DND-41 (cell line): Measurements from ENCODE around the gene MMP28.

Experiments
- ATAC-seq: fragments of 200-7000 bp; cut with Tn5 transposase; 3 replicates; pipeline ENCODE4 v1.9.1; 2021; ENCODE audit warnings: low read depth; ENCODE audit not compliant: insufficient read depth
- DNase-seq: peaks from one replicate; pipeline ENCODE4 v3.0.0-alpha.2; 2020
- H2AFZ ChIP-seq: 2 replicates; pipeline ENCODE4 v1.6.0; 2012; ENCODE audit warnings: low read depth, low read length
- H3K27ac ChIP-seq: 2 replicates; pipeline ENCODE4 v1.5.1; 2012; ENCODE audit warnings: low read length, inconsistent platforms
- H3K27me3 ChIP-seq: fragments of 200-600 bp; sonication (generic); 2 replicates; pipeline ENCODE4 v1.6.0; 2012; ENCODE audit warnings: low read length, mild to moderate bottlenecking, inconsistent platforms; ENCODE audit not compliant: insufficient read depth, poor library complexity
- H3K36me3 ChIP-seq: 2 replicates; pipeline ENCODE4 v1.5.1; 2012; ENCODE audit warnings: low read length, inconsistent platforms; ENCODE audit not compliant: insufficient read depth
- H3K4me1 ChIP-seq: 2 replicates; pipeline ENCODE4 v1.5.1; 2012; ENCODE audit warnings: mild to moderate bottlenecking, low read length; ENCODE audit not compliant: insufficient read depth
- H3K4me2 ChIP-seq: 2 replicates; pipeline ENCODE4 v1.6.0; 2012; ENCODE audit warnings: mild to moderate bottlenecking, moderate library complexity, low read length, inconsistent platforms; ENCODE audit not compliant: insufficient read depth
- H3K4me3 ChIP-seq, 2 experiments: fragments of 200-600 bp in 1 of 2; shearing (Covaris generic) in 1 of 2; 2 replicates each; pipeline ENCODE4 v1.5.1; 2012 to 2016; ENCODE audit warnings: inconsistent platforms in 2 of 2, low read length in 2 of 2, mild to moderate bottlenecking in 2 of 2, low read depth in 1 of 2, moderate library complexity in 1 of 2
- H3K79me2 ChIP-seq: 2 replicates; pipeline ENCODE4 v1.6.0; 2012; ENCODE audit warnings: low read length, inconsistent platforms; ENCODE audit not compliant: insufficient read depth
- H3K9ac ChIP-seq: 2 replicates; pipeline ENCODE4 v1.6.0; 2012; ENCODE audit warnings: low read depth, mild to moderate bottlenecking, inconsistent platforms, low read length, moderate library complexity
- H3K9me3 ChIP-seq: 2 replicates; pipeline ENCODE4 v1.5.1; 2012; ENCODE audit warnings: low read length, moderate library complexity, mild to moderate bottlenecking, inconsistent platforms; ENCODE audit not compliant: insufficient read depth, severe bottlenecking
- H4K20me1 ChIP-seq: 2 replicates; pipeline ENCODE4 v1.6.0; 2012; ENCODE audit warnings: low read length; ENCODE audit not compliant: insufficient read depth
- EZH2 ChIP-seq: IDR thresholded peaks from 3 replicates; pipeline ENCODE4 v1.6.1; 2012; ENCODE audit warnings: borderline replicate concordance, low read depth, mild to moderate bottlenecking, moderate library complexity, low read length, inconsistent platforms; ENCODE audit not compliant: severe bottlenecking
- TF ChIP-seq, protein P1 (sequence below): IDR thresholded peaks from 2 replicates; pipeline ENCODE4 v1.5.1; 2012; ENCODE audit warnings: borderline replicate concordance, low read length, moderate library complexity, mild to moderate bottlenecking; ENCODE audit not compliant: poor library complexity, severe bottlenecking; ENCODE audit errors: extremely low read depth

The MMP28 gene

DNA sequence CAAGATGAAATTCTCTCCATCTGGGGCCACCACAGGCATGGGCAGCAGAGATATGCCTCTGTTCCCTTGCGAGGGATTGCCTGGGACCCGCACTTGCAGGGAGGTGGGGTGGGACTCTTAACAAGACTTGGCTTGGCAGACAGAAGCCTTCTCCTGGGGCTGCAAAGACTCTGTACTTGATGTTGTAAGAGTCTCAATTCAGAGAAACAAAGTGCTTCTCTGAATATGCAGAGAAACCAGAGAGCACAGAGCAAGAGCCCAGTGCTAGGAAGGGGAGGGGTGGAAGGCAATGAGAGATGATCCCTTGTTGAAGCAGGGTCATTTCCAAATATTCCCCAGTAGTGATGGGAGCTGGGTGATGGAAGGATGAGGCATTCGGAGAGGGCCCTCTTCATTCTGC lies 2.2 kb downstream of the MMP28 start:
- Histone ChIP-seq H3K4me1 (0 out of 2 replicates have a peak, but pooled peaks cover 3% of the 10 kb centered on the region), H3K27me3 (peaks cover 68% of the 10 kb centered on the region), H3K4me2 (no peak overlapping the region), H3K36me3 (no peaks in the 10 kb centered on the region), H3K9ac (no peak overlapping the region), H3K79me2 (no peaks in the 10 kb centered on the region), H3K27ac (no peak overlapping the region), H2AFZ (no peak overlapping the region), H3K4me3 (no peak overlapping the region), H3K9me3 (no peaks in the 10 kb centered on the region), H4K20me1 (no peaks in the 10 kb centered on the region)
- DNase-seq: no peak
- no peak for ATAC-seq
- TF ChIP-seq, protein P1, sequence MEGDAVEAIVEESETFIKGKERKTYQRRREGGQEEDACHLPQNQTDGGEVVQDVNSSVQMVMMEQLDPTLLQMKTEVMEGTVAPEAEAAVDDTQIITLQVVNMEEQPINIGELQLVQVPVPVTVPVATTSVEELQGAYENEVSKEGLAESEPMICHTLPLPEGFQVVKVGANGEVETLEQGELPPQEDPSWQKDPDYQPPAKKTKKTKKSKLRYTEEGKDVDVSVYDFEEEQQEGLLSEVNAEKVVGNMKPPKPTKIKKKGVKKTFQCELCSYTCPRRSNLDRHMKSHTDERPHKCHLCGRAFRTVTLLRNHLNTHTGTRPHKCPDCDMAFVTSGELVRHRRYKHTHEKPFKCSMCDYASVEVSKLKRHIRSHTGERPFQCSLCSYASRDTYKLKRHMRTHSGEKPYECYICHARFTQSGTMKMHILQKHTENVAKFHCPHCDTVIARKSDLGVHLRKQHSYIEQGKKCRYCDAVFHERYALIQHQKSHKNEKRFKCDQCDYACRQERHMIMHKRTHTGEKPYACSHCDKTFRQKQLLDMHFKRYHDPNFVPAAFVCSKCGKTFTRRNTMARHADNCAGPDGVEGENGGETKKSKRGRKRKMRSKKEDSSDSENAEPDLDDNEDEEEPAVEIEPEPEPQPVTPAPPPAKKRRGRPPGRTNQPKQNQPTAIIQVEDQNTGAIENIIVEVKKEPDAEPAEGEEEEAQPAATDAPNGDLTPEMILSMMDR: no peak
- TF ChIP-seq EZH2: no peak

DNA sequence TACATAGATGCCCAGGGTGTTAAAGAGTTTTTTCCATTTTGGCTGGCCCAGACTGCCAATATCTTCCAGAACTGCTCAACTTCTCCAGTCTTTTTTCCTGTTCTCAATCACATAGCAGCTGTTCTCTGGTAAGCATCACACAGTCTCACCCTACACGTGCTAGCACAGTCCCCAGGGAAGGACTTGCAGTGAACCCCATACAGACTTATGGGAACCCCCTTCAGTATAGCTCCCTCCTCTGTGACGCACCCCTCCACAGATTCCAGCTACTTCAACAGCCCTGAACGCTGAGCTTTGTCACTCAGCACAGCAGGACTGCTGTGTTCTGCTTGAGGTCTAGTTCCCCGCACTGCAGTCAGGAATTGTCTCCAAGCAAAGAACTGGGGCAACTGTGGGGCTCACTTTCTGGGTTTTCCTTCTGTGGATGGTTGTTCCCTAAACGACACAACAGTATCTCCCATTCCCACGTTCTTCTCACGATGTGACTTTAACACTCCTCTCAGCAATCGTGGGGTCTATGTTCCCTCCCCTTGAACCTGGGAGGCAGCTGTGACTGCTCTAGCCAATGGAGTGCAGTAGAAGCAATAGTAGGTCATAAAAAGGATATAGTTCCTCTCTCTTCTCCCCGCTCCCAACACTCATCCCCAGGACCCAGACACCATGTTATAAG lies 3.6 kb downstream of the MMP28 start:
- no peaks in the 10 kb centered on the region for H3K9me3 ChIP-seq
- no peak for DNase-seq
- no peak overlapping the region for H3K27ac ChIP-seq
- no peak overlapping the region for H3K9ac ChIP-seq
- TF ChIP-seq, protein P1: no peak
- peak; percentile 18 for TF ChIP-seq EZH2
- H3K4me2 ChIP-seq: no peak overlapping the region
- no peaks in the 10 kb centered on the region for H4K20me1 ChIP-seq
- ATAC-seq: no peak
- no peaks in the 10 kb centered on the region for H3K36me3 ChIP-seq
- no peaks in the 10 kb centered on the region for H3K79me2 ChIP-seq
- peaks cover 66% of the 10 kb centered on the region for H3K27me3 ChIP-seq
- H2AFZ ChIP-seq: no peak overlapping the region
- H3K4me3 ChIP-seq: no peak overlapping the region
- 0 out of 2 replicates have a peak, but pooled peaks cover 3% of the 10 kb centered on the region for H3K4me1 ChIP-seq

DNA sequence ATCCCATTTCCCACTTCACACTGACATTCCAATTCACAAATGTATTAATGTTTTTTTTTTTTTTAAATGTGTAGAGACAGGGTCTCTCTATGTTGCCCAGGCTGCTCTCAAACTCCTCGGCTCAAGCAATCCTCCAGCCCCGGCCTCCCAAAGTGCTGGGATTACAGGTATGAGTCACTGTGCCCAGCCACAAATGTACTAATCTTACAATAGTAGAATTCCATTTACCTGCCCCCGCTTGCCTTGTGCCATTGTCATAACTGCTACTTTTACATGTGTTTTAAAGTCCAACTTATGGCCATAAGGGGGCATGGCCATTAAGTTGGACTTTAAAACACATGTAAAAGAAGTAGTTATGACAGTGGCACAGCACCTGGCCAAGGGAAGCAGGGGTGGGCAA lies 4.6 kb downstream of the MMP28 start:
- peaks cover 57% of the 10 kb centered on the region for H3K27me3 ChIP-seq
- no peak overlapping the region for H2AFZ ChIP-seq
- H3K4me2 ChIP-seq: no peak overlapping the region
- H3K4me3 ChIP-seq: no peak overlapping the region
- H4K20me1 ChIP-seq: no peaks in the 10 kb centered on the region
- H3K9me3 ChIP-seq: no peaks in the 10 kb centered on the region
- H3K79me2 ChIP-seq: no peaks in the 10 kb centered on the region
- ATAC-seq (no peak), DNase-seq (no peak)
- 0 out of 2 replicates have a peak, but pooled peaks cover 3% of the 10 kb centered on the region for H3K4me1 ChIP-seq
- H3K27ac ChIP-seq: no peak overlapping the region
- no peaks in the 10 kb centered on the region for H3K36me3 ChIP-seq
- no peak overlapping the region for H3K9ac ChIP-seq
- no peak for TF ChIP-seq EZH2
- TF ChIP-seq, protein P1: no peak
